AG09319 (cell line): ENCODE data around the gene SPATA31D1.

Experiments
- DNase-seq: peaks from one replicate; pipeline ENCODE4 v3.0.0-alpha.2; 2010; ENCODE audit warnings: low read depth; ENCODE audit errors: extremely low read depth
- TF ChIP-seq, protein P1 (sequence below): IDR thresholded peaks from 2 replicates; pipeline ENCODE4 v1.5.1; 2011; ENCODE audit warnings: low read depth, mild to moderate bottlenecking, inconsistent platforms, low read length, moderate library complexity

SPATA31D1 gene

DNA sequence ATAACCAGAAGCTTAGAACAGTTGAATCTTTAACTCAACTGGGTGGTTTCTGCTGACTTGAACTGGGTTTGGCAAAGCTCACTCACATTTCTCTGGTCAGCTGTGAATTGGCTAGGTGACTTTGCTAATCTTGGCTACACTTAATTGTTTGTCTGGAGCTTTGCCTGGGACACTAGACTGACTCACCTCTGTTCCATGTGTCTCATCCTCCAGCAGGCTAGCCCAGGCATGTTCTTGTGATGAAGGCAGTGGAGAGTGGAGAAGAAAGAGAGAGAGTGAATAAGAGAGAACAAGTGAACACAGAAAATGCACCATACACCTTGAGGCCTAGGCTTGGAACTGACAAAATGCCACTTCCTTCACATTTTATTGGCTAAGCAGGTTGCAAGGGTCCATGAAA, 32.6 kb downstream of the SPATA31D1 start:
- DNase-seq: peak; percentile 84
- TF ChIP-seq, protein P1, sequence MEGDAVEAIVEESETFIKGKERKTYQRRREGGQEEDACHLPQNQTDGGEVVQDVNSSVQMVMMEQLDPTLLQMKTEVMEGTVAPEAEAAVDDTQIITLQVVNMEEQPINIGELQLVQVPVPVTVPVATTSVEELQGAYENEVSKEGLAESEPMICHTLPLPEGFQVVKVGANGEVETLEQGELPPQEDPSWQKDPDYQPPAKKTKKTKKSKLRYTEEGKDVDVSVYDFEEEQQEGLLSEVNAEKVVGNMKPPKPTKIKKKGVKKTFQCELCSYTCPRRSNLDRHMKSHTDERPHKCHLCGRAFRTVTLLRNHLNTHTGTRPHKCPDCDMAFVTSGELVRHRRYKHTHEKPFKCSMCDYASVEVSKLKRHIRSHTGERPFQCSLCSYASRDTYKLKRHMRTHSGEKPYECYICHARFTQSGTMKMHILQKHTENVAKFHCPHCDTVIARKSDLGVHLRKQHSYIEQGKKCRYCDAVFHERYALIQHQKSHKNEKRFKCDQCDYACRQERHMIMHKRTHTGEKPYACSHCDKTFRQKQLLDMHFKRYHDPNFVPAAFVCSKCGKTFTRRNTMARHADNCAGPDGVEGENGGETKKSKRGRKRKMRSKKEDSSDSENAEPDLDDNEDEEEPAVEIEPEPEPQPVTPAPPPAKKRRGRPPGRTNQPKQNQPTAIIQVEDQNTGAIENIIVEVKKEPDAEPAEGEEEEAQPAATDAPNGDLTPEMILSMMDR: no peak

DNA sequence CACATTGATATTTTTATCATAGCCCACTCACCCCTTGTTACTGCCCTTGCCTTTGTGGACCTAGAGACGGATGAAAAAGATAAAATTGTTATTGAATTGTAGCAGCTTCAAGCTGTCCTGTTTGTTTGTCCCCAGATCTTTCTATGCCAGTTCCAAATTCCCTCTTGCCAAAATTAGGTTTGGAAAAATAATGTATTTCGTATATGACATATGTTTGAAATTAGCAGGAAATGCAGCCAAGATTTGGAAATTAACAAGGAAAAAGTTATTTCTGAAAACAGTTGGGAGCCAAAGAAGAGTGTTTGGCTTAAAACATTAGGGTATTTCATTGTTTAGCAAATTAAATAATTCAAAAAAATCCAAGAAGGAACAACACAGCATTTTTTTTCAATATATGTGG, 33.5 kb downstream of the SPATA31D1 start:
- no peak for DNase-seq
- TF ChIP-seq, protein P1: no peak

DNA sequence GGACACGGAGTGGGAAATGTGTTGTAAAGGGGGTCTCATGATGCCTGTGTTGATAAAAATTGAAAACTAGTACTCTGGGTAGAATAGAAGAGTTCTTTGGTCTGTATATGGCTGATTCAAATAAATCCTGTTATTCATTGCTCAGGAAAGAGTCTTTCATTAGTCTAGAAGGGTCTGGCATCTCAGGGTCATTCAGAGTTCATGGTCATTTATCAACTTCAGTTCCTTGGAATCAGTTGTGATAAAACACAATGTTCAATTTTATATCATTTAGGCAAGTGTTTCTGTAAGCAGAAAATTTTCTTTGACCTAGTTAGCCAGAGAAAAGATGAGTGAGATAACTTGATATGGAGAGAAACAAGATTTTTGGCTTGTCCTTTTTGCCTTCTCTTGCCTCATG, 36.3 kb downstream of the SPATA31D1 start:
- TF ChIP-seq, protein P1: no peak

DNA sequence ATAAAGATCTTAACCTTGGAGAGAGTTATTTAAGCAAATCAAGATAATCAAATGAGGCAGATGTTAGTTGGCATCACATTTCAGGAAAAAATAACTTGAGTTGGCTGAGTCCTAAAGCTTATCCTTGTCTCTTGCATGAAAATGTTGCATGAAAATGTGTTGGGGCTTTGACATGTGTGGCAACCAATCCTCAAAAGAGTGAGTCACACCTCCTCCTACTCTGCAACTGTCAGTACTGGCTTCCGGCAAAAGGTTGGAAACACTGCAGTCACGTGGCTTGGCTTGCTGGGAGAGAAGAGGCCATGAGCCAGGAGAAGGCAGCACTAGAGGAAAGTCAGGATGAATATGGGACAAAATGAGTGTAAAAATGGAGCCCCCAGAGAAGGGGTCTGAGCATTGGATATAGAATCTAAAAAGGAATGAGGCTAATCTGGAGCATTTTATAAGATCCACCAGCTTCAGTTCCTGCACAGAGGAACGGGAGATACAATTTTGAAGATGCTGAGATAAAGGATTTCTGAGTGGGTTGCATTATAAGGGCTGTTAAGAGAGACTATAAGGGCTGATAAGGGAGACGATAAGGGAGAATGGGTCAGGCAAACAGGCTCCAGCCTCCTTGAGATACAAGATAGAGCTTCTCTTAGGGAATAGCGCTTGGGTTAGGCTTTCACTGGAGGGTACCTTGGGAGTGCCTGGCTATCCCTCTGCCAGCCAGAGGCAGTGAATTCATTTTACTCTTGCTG, 43.1 kb downstream of the SPATA31D1 start:
- peak; percentile 74 for DNase-seq
- TF ChIP-seq, protein P1: no peak

More for the DNA sequence above, 36.3 kb downstream of the SPATA31D1 start:
- DNase-seq: no peak

DNA sequence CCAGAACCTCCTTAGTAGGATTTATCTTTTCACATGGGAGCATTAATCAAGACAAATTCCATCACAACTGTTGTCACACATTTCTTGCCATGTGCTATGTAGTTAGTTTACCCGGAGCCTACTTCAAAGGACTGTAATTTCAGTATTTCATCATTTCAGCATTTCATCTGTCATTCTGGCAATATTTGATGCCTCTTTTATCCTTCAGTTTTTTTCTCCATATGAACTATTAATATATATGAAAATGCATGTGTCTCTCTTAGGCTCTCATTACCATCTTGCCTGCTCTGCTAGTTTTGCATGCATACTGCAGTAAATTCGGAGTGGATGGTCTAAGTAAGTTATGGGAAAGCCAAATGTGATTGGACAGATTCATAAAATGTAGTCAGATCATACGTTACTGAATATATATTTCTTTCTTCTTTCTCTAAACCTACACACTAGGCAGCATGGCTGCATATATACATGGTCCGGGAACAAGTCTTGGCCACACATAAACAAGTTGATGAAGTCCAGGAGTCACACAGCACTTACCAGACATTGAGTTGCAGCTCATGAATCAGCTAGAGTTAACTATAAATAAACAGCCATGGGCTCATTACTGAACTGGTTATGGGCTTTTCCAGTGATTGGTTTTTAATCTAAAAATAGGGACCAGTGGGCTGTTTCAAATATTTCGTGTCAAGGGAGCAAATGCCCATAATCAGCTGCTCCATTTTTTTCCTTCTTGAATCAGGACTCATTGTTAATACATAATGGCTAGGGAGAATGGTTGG, 46.6 kb downstream of the SPATA31D1 start:
- TF ChIP-seq, protein P1: no peak
- no peak for DNase-seq

DNA sequence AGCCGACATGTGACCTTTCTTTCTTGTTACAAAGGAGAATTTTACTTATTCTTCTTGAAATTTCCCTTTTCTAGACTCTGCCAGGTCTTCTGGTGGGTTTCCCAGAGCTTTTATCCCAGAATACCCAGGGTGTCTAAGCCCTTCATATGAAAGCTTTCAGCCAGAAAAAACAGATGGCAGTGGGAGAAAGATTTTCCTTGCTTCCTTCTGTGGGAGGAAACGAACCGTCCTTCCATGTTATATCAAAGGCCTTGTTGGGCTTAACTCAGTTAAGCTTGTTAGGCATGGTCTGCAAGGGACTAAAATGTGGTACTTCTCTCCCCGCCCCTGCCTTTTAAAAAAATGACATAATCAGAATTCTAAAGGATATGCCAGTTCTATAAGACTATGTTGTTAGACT, 47.5 kb downstream of the SPATA31D1 start:
- DNase-seq: no peak
- TF ChIP-seq, protein P1: no peak

DNA sequence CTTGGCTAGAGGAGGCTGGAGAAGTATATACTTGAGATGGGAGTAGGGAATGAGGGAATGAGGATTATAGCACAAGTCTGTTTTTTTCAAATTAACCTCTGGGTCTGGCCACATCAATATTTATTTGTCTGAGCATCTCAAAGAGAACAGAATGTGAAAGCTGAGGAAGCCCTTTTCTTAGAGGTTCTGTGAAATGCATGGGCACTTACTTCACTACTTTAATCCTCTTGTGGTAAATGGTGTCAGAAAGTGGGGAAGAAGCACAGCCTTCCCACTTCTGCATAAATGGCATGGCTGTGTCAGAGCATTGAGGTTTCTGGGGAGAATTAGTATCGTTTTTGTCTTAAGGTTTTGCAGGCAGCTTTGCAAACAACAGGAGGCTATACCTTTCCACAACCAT, 48.6 kb downstream of the SPATA31D1 start:
- no peak for DNase-seq
- TF ChIP-seq, protein P1: no peak
